ENCODE results near the gene SOWAHC.
"Not testable (repeated sequence)": the region's sequence is repeated elsewhere in the genome, so short reads cannot be mapped to it uniquely, and the experiment has no call there.

SOWAHC gene

DNA sequence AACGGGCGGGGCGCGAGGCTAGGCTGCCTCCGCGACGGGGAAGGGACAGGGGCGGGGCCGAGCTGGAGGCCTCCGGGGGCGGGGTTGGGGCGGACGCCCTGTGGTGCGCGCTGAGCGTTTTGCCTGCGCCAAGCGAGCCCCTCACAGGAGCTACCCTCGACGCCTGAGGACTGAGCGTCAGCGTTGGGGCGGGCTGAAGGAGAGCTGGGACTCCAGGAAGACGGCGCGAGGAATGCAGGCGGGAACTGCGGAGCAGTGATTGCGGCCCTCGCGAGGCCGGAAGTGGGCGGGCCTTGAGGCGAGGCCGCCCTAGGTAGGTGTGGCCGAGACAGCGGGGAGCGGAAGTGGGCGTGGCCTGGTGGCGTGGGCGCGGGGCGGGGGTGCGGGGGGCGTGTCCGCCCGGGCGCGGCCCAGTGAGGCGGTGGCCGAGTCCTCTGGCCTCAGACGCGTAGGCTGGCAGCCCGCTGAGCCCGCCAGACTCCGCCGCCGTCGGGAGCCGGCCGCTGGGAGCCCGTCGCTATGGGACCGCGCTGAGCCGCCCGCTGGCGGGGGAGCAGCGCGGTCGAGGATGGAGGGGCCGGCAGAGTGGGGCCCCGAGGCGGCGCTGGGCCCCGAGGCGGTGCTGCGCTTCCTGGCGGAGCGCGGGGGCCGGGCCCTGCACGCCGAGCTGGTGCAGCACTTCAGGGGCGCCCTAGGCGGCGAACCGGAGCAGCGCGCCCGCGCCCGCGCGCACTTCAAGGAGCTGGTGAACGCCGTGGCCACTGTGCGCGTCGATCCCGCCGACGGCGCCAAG is at the start of gene SOWAHC, which contains the start of gene SEPTIN10:
SOWAHC (plus strand) TSS at position 443 of the 793 bp plus-strand sequence; CDS start at position 569, 126 bp downstream.
SEPTIN10 (minus strand) TSS at position 45 of the 793 bp plus-strand sequence. CDS start 139 bp downstream, outside the sequence.
- DNase-seq (ENCODE audit: low spot score) = peak; percentile 96

- DNase-seq (ENCODE audit: low spot score) = no peak
Observed at GRCh38 chr2:109575373-109575772, 38.8 kb upstream of the SOWAHC start.

GRCh38 chr2:109577630-109578029 is 36.5 kb upstream of the SOWAHC start:
- not testable (repeated sequence) for DNase-seq (ENCODE audit: low spot score)

GRCh38 chr2:109582928-109583895 is 31.0 kb upstream of the SOWAHC start:
- no peak for DNase-seq (ENCODE audit: low spot score)

GRCh38 chr2:109586687-109587086 is 27.5 kb upstream of the SOWAHC start:
- DNase-seq (ENCODE audit: low spot score) = no peak

GRCh38 chr2:109591206-109591605 is 23.0 kb upstream of the SOWAHC start:
- no peak for DNase-seq (ENCODE audit: low spot score)

- no peak for DNase-seq (ENCODE audit: low spot score)
Observed at GRCh38 chr2:109592905-109593304, 21.3 kb upstream of the SOWAHC start.

- no peak for DNase-seq (ENCODE audit: low spot score)
Observed at GRCh38 chr2:109594246-109594885, 19.8 kb upstream of the SOWAHC start.

DNA sequence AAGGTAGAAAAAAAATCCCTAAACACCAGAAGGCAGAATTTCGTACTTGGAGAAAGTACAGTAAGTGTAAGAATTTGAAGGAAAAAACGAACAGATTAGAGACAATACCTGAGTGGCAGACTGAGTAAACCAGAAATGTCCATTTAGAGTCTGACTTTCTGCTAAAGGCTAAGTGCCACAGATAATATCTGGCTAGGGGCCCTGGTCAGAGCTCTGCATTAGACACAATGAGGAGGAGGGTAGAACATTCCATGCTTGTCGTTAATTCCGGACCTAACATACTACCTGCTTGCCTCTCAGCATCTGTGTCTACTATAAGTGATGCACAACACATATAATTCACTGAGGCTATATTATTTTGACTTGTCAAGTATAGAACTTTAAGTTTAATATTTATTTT is 18.5 kb upstream of the SOWAHC start:
- DNase-seq (ENCODE audit: low spot score) = no peak

DNA sequence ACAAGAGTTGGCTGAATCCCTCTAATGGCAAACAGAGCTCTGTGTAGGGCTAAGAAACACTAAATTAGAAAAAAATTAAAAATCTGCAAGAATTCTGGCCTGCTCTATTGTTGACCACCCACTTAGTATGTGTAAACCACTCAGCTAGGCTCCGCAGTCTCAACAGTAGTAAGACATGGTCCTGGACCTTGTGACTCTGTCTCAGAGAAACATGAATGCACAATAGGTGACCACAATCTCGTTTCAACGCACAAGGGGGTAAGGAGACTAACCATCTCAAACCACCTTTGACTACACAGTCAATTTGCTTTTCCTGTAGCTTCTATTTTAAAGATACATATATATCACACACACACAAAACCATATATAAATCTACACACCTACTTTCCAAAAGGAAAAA is 16.9 kb upstream of the SOWAHC start:
- DNase-seq (ENCODE audit: low spot score) = no peak

DNA sequence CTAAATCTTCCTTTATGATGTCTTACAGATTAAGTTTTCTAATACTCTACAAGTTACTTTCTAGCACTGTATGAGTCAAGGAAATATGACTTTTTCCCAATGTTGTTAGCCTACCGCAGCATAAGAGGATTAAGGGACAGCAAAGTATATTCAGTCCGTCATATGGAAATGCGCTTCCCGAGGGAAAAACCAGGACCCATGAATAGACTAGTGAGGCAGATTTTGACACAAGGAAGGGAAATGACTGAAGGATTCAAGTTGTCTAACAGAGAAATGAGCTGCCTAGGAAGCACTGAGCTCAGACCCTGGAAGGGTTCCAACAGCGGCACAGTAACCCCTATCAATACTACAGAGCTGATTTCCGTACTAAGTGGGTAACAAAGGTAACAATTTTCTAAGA is 12.4 kb upstream of the SOWAHC start:
- DNase-seq (ENCODE audit: low spot score) = peak; percentile 39

DNA sequence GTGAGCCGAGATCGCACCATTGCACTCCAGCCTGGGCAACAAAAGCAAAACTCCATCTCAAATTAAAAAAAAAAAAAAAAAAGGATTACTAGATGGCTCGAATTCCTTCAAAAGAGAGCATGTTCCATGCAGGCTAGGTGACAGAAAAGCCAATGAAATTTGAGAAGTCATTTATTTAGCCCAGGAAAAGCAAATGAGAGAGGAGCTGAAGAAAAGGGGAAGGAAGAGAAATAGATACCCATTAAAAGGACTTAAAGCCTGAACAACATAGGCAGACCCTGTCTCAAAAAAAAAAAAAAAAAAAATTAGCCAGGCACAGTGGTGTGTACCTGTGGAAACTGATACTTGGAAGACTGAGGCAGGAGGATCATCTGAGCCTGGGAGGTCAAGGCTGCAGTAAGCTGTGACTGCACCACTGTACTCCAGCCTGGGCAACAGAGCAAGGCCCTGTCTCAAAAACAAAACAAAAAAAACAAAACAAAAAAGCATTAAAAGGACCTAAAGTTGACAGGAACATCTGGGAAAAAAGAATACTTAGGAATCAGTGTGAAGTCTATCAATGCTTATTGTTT is 11.5 kb upstream of the SOWAHC start:
- no peak for DNase-seq (ENCODE audit: low spot score)

- no peak for DNase-seq (ENCODE audit: low spot score)
Observed at GRCh38 chr2:109604597-109604996, 9.6 kb upstream of the SOWAHC start.

DNA sequence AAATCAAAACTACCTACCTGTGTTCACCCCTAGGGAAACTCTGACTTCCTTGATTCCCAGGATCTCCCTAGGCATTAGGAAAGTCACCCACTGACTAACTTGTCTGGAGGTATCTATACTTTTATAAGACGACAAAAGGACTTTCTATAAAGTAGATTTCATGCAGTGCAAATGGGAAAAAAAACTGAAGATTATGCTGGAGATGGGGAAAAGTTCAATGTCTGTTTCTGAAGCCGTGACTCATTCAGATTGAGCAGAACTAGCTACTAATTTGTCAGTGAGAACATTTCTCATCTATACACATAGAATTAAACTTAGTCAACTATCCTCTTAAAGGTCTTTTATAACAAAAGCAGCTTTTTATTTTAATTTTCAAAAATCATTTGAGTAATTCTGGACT is 6.4 kb upstream of the SOWAHC start:
- no peak for DNase-seq (ENCODE audit: low spot score)

DNA sequence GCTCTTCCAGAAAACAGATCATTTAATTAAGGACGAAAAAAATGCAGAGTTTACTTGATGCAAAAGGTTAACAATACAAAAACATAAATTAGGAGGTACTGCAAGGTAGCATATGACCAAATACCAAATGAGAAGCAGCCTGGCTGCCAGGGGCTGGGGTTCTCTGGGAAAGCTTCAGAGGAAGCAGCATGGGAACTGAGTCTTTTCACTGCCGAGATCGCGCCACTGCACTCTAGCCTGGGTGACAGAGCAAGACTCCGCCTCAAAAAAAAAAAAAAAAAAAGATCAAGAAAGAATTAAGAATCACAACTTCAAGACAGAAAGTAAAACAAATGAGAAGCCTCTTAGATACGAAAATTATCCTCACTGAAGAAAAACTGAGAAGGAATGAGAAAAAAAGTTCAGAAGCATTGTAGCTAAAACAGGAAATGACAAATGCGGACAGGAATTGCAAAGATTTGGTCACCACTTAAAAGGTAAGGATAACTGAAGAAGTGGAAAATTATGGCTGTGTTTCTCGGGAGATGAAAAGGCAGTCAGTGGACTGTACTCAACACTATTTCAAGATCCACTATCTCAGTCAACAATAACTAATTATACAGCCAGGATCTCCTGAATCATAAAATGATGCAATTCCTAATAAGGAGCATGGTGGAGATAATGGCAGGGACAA is 4.7 kb upstream of the SOWAHC start:
- DNase-seq (ENCODE audit: low spot score) = no peak

- DNase-seq (ENCODE audit: low spot score) = no peak
Observed at GRCh38 chr2:109611467-109612095, 2.6 kb upstream of the SOWAHC start.

GRCh38 chr2:109613081-109613921 is 863 bp upstream of the SOWAHC start:
- no peak for DNase-seq (ENCODE audit: low spot score)

DNA sequence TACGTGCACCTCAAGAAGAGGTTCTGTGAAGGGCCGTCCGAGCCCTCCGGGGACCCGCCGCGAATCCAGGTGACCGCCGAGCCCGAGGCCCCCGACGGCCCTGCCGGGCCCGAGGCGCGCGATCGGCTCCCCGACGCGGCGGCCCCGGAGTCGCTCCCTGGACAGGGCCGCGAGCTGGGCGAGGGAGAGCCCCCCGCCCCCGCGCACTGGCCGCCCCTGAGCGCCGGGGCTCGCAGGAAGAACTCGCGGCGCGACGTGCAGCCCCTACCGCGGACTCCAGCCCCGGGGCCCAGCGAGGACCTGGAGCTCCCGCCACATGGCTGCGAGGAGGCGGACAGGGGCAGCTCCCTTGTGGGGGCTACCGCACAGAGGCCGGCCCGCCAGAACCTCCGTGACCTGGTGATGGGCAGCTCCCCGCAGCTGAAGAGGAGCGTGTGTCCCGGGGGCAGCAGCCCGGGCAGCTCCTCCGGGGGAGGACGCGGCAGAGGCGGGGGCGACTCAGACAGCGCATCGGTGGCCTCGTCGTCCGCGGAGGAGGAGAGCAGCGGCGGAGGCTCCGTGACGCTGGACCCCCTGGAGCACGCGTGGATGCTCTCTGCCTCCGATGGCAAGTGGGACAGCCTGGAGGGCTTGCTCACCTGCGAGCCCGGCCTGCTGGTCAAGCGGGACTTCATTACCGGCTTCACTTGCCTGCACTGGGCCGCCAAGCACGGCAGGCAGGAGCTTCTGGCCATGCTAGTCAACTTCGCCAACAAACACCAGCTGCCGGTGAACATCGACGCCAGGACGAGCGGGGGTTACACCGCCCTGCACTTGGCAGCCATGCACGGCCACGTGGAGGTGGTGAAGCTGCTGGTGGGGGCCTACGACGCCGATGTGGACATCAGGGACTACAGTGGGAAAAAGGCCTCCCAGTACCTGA is 812 bp downstream of the SOWAHC start:
- no peak for DNase-seq (ENCODE audit: low spot score)

DNA sequence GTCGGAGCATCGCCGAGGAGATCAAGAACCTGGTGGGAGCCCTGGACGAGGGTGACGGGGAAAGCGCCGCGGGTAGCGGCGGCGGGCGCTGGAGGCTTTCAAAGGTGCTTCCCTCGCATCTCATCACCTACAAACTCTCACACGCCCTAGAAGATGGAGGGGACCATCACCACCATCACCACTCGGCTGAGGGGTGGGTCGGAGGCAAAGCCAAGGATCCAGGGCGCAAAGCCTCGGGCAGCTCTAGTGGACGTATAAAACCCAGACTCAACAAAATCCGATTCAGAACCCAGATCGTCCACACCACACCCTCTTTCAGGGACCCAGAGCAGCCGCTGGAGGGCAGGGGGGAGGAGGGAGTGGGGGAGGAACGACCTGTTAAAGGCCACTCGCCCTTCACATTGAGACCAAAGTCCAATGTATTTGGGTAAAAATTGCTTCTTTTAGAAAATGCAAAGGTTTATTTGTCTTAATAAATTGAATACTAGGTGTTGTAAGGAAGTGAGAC is 1.5 kb downstream of the SOWAHC start:
- no peak for DNase-seq (ENCODE audit: low spot score)

Measured in D341Med (cell line).